ENCODE measurements around the gene TRIM75.

Gene TRIM75

DNA sequence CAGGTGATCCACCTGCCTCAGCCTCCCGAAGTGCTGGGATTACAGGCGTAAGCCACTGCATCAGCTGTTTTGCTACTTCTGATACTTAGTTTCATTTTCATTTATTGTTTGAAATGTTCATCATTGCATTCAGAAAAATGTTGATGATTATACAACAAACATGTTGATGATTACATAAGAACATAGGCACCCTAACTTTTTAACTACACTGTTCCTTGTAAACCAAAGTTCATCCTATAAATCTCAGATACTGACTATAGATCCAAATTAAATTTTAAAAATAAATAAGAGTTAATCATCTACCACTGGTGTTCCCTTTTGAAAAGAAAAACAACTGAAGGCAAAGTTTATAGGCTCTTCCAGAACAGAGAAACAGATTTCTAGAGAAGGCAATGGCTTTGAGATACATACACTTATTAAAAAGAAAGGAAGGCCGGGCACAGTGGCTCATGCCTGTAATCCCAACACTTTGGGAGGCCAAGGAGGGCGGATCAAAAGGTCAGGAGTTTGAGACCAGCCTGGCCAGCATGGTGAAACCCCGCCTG is 23.4 kb downstream of the TRIM75 start:
- TF ChIP-seq FOXM1 (IDR thresholded peaks at IDR 0.05; ENCODE audit: borderline replicate concordance, low read depth) (no peak), USF1 (IDR thresholded peaks at IDR 0.05) (no peak), CEBPB (IDR thresholded peaks at IDR 0.05) (no peak), EP300 (IDR thresholded peaks at IDR 0.05; ENCODE audit: borderline replicate concordance) (no peak), CREB1 (IDR thresholded peaks at IDR 0.05; ENCODE audit: low read depth) (no peak), NFIC (IDR thresholded peaks at IDR 0.05) (no peak), TCF12 (IDR thresholded peaks at IDR 0.05; ENCODE audit: low read depth) (no peak), TEAD4 (IDR thresholded peaks at IDR 0.05) (no peak), YY1 (IDR thresholded peaks at IDR 0.05; ENCODE audit: low read depth) (no peak), REST (IDR thresholded peaks at IDR 0.05; ENCODE audit: low read depth) (no peak), MAX (IDR thresholded peaks at IDR 0.05) (no peak)

DNA sequence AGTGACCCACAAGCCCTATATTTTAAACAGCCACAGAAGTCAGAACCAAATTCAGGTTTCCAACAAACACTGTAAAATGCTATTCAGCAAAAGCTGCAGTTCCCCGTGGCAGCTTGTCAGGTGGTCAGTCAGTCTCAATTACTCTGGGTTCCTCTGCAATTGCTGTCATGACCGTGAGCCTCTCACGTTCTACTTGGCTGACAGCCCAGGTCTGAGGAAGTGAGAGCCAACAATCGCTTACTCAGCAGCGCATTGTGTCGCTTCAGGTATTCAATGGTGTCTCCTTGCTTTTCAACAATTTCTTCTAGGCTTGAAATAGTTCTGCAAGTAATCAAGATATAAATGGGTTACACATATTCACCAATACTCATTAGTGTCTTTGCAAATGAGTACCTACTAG is 25.8 kb downstream of the TRIM75 start:
- TF ChIP-seq ZBTB7A (IDR thresholded peaks at IDR 0.05; ENCODE audit: low read depth) (no peak), EGR1 (IDR thresholded peaks at IDR 0.05) (no peak), CREB1 (IDR thresholded peaks at IDR 0.05; ENCODE audit: low read depth) (no peak), MAX (IDR thresholded peaks at IDR 0.05) (no peak), YY1 (IDR thresholded peaks at IDR 0.05; ENCODE audit: low read depth) (no peak), NFIC (IDR thresholded peaks at IDR 0.05) (peak; percentile 91), TEAD4 (IDR thresholded peaks at IDR 0.05) (no peak)

DNA sequence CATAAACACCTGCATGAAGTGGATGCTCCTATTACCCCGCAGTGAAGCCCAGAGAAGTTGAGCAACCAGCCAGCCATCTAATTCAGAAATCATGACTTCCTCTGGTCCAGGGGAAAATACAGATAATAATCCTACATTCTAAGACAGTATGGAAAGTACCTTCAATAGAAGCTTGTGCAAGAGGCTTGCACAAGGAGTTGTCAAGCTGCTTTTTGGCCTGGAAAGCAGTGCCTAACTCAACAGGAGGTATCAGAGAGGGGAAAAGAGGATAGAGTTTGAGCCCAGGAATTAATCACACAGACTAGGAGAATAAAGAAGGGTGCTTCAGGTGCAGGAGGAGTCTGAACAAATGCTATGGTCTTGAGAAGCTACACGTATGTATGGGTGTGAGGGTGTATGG is 32.3 kb downstream of the TRIM75 start:
- no peak for TF ChIP-seq YY1 (IDR thresholded peaks at IDR 0.05; ENCODE audit: low read depth)
- no peak for TF ChIP-seq EP300 (IDR thresholded peaks at IDR 0.05; ENCODE audit: borderline replicate concordance)
- peak; percentile 58; the same call in 1 of the 2 replicates for TF ChIP-seq CEBPB (IDR thresholded peaks at IDR 0.05)
- no peak for TF ChIP-seq TAF1 (IDR thresholded peaks at IDR 0.05; ENCODE audit: low read depth)
- no peak for TF ChIP-seq ZBTB7A (IDR thresholded peaks at IDR 0.05; ENCODE audit: low read depth)
- no peak for TF ChIP-seq FOXM1 (IDR thresholded peaks at IDR 0.05; ENCODE audit: borderline replicate concordance, low read depth)
- no peak for TF ChIP-seq TCF12 (IDR thresholded peaks at IDR 0.05; ENCODE audit: low read depth)
- TF ChIP-seq REST (IDR thresholded peaks at IDR 0.05; ENCODE audit: low read depth), result no peak
- TF ChIP-seq NFIC (IDR thresholded peaks at IDR 0.05), result no peak

DNA sequence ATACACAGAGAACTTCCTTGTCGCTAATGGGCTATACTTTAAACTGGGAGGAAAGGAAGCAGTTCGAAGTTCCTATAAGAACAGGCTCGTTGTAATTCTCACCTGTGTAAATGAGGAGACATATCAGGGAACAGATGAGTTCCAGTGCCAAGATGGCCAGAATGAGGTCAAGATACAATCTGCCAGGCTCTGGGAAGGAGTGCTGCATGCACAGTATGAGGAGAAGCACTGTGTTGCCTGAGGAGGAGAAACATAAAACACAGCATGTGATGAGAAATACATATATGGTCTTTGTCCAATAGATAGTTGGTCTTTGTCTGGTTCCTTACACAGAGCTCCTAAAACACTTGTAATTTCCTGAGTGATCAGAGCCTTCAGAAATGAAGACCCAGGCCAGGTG is 34.7 kb downstream of the TRIM75 start:
- TF ChIP-seq EP300 (IDR thresholded peaks at IDR 0.05; ENCODE audit: borderline replicate concordance), result no peak
- TF ChIP-seq FOXM1 (IDR thresholded peaks at IDR 0.05; ENCODE audit: borderline replicate concordance, low read depth), result no peak
- no peak for TF ChIP-seq TAF1 (IDR thresholded peaks at IDR 0.05; ENCODE audit: low read depth)
- TF ChIP-seq MAX (IDR thresholded peaks at IDR 0.05), result no peak
- TF ChIP-seq EGR1 (IDR thresholded peaks at IDR 0.05), result no peak
- TF ChIP-seq NFIC (IDR thresholded peaks at IDR 0.05), result no peak

DNA sequence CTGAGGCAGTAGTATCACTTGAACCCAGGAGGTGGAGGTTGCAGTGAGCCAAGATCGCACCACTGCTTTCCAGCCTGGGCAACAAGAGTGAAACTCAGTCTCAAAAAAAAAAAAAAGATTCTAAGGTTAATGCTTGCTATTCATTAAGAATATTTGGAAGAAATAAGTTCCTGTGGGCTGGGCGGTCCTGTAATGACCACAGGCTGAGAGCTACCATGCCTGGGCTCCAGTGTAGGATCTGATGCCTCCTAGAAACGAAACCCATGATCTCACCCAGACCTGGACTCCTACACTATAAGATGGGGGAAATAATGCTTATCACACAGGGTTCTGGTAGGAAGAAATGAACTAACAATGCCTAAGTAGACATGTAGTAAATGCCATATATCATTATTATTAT is 41.2 kb downstream of the TRIM75 start:
- no peak for TF ChIP-seq ZBTB7A (IDR thresholded peaks at IDR 0.05; ENCODE audit: low read depth)
- TF ChIP-seq FOXM1 (IDR thresholded peaks at IDR 0.05; ENCODE audit: borderline replicate concordance, low read depth), result no peak
- TF ChIP-seq EP300 (IDR thresholded peaks at IDR 0.05; ENCODE audit: borderline replicate concordance), result no peak
- no peak for TF ChIP-seq USF1 (IDR thresholded peaks at IDR 0.05)
- no peak for TF ChIP-seq TAF1 (IDR thresholded peaks at IDR 0.05; ENCODE audit: low read depth)
- TF ChIP-seq MAX (IDR thresholded peaks at IDR 0.05), result no peak
- TF ChIP-seq TEAD4 (IDR thresholded peaks at IDR 0.05), result no peak
- no peak for TF ChIP-seq RAD21 (IDR thresholded peaks at IDR 0.05; ENCODE audit: low read depth)
- TF ChIP-seq YY1 (IDR thresholded peaks at IDR 0.05; ENCODE audit: low read depth), result no peak

DNA sequence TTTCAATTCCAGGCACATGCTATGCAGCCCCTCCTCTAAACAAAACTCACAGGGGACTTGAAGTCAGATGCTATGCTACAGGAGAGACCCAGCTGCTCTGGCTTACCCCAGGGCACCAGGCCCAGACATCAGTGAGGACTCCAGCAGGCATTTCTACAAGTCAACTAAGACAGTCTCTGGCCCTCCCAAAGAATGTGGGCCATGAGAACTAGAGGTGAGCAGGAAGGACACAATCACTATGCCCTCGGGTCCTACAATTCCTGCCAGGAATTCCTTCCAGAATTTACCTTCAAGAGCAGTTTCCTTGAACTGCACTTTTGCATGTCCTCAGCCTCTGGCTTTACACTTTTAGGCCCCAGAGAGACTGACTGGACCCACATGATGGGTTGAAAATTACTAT is 41.6 kb downstream of the TRIM75 start:
- TF ChIP-seq CEBPB (IDR thresholded peaks at IDR 0.05), result no peak
- TF ChIP-seq EP300 (IDR thresholded peaks at IDR 0.05; ENCODE audit: borderline replicate concordance), result no peak
- TF ChIP-seq USF1 (IDR thresholded peaks at IDR 0.05), result no peak
- TF ChIP-seq YY1 (IDR thresholded peaks at IDR 0.05; ENCODE audit: low read depth), result no peak
